Mesodermal cell (in vitro differentiated cells): ENCODE data around the gene LCN1.

Source experiments
- H3K27ac ChIP-seq: 2 replicates; pipeline ENCODE4 v1.7.0; 2013; ENCODE audit warnings: mild to moderate bottlenecking, low read depth, low read length, moderate library complexity; ENCODE audit not compliant: severe bottlenecking
- H3K36me3 ChIP-seq: 2 replicates; pipeline ENCODE4 v1.7.1; 2013; ENCODE audit warnings: mild to moderate bottlenecking, low read length, moderate library complexity; ENCODE audit not compliant: control insufficient read depth, insufficient read depth
- H3K4me1 ChIP-seq: one replicate; pipeline ENCODE4 v1.7.1; 2013; ENCODE audit warnings: mild to moderate bottlenecking, low read length; ENCODE audit not compliant: insufficient read depth, control insufficient read depth, poor library complexity, severe bottlenecking
- H3K4me3 ChIP-seq: 2 replicates; pipeline ENCODE4 v1.7.0; 2013; ENCODE audit warnings: low read length, control low read depth, mild to moderate bottlenecking; ENCODE audit not compliant: insufficient read depth, poor library complexity, severe bottlenecking; ENCODE audit errors: extremely low read depth
- H3K9me3 ChIP-seq: 2 replicates; pipeline ENCODE4 v1.7.1; 2013; ENCODE audit warnings: mild to moderate bottlenecking, low read length, moderate library complexity; ENCODE audit not compliant: control insufficient read depth
- WGBS, 2 experiments: methylation state at CpG; one replicate each; pipeline ENCODE4 v1.1.5; 2013; ENCODE audit warnings: missing lambda C conversion rate in 2 of 2; ENCODE audit not compliant: insufficient coverage in 2 of 2; 5-methylcytosine and 5-hydroxymethylcytosine counted together

LCN1 gene

GRCh38 chr9:135480940-135481310, 40.3 kb upstream of the LCN1 start:
- 44 to 48% methylated on average over 7 to 10 of the region's 11 CpGs for WGBS, 2 experiments
- peaks cover 31% of the 10 kb centered on the region for H3K36me3 ChIP-seq
- H3K4me3 ChIP-seq, result peak overlapping the region; percentile 75
- H3K4me1 ChIP-seq, result peaks cover 4% of the 10 kb centered on the region
- no peaks in the 10 kb centered on the region for H3K9me3 ChIP-seq
- no peak overlapping the region for H3K27ac ChIP-seq

GRCh38 chr9:135482015-135482754, 39.1 kb upstream of the LCN1 start:
- peaks cover 42% of the 10 kb centered on the region for H3K36me3 ChIP-seq
- no peaks in the 10 kb centered on the region for H3K9me3 ChIP-seq
- H3K27ac ChIP-seq, result no peak overlapping the region
- WGBS, 2 experiments, result 86 to 94% methylated on average over 2 to 4 of the region's 8 CpGs
- H3K4me3 ChIP-seq, result no peak overlapping the region
- peaks cover 4% of the 10 kb centered on the region for H3K4me1 ChIP-seq

GRCh38 chr9:135484460-135485277, 36.6 kb upstream of the LCN1 start:
- peaks cover 47% of the 10 kb centered on the region for H3K36me3 ChIP-seq
- peaks cover 6% of the 10 kb centered on the region for H3K4me1 ChIP-seq
- no peak overlapping the region for H3K27ac ChIP-seq
- WGBS, 2 experiments, result 97% methylated on average over 42 to 47 of the region's 47 CpGs
- H3K9me3 ChIP-seq, result no peaks in the 10 kb centered on the region
- no peak overlapping the region for H3K4me3 ChIP-seq

- Histone ChIP-seq H3K36me3 (peaks cover 47% of the 10 kb centered on the region), H3K4me1 (peaks cover 6% of the 10 kb centered on the region), H3K9me3 (no peaks in the 10 kb centered on the region), H3K27ac (no peak overlapping the region), H3K4me3 (no peak overlapping the region)
- WGBS, 2 experiments, result 92 to 96% methylated on average over 25 of the region's 25 CpGs
Measured at GRCh38 chr9:135485385-135485784, 35.9 kb upstream of the LCN1 start.

GRCh38 chr9:135485832-135486231, 35.4 kb upstream of the LCN1 start:
- WGBS, 2 experiments, result 92 to 95% methylated on average over 16 to 21 of the region's 21 CpGs
- H3K27ac ChIP-seq, result no peak overlapping the region
- peaks cover 47% of the 10 kb centered on the region for H3K36me3 ChIP-seq
- H3K9me3 ChIP-seq, result no peaks in the 10 kb centered on the region
- H3K4me1 ChIP-seq, result peaks cover 5% of the 10 kb centered on the region
- H3K4me3 ChIP-seq, result no peak overlapping the region

- H3K9me3 ChIP-seq, result no peaks in the 10 kb centered on the region
- H3K27ac ChIP-seq, result no peak overlapping the region
- peaks cover 7% of the 10 kb centered on the region for H3K4me1 ChIP-seq
- WGBS, 2 experiments, result 94 to 96% methylated on average over 32 to 33 of the region's 33 CpGs
- H3K36me3 ChIP-seq, result peaks cover 47% of the 10 kb centered on the region
- H3K4me3 ChIP-seq, result no peak overlapping the region
Measured at GRCh38 chr9:135486267-135487065, 34.8 kb upstream of the LCN1 start.

GRCh38 chr9:135487281-135488012, 33.8 kb upstream of the LCN1 start:
- H3K9me3 ChIP-seq, result no peaks in the 10 kb centered on the region
- WGBS, 2 experiments, result 95 to 98% methylated on average over 33 to 40 of the region's 40 CpGs
- no peak overlapping the region for H3K4me3 ChIP-seq
- peaks cover 47% of the 10 kb centered on the region for H3K36me3 ChIP-seq
- no peak overlapping the region for H3K27ac ChIP-seq
- H3K4me1 ChIP-seq, result peaks cover 8% of the 10 kb centered on the region

GRCh38 chr9:135488013-135488330, 33.3 kb upstream of the LCN1 start:
- Histone ChIP-seq H3K36me3 (peaks cover 45% of the 10 kb centered on the region), H3K9me3 (no peaks in the 10 kb centered on the region), H3K27ac (no peak overlapping the region), H3K4me1 (peaks cover 8% of the 10 kb centered on the region), H3K4me3 (no peak overlapping the region)
- 98 to 99% methylated on average over 6 to 12 of the region's 18 CpGs for WGBS, 2 experiments

- 95 to 97% methylated on average over 17 of the region's 17 CpGs for WGBS, 2 experiments
- peaks cover 8% of the 10 kb centered on the region for H3K4me1 ChIP-seq
- H3K9me3 ChIP-seq, result no peaks in the 10 kb centered on the region
- H3K36me3 ChIP-seq, result peaks cover 40% of the 10 kb centered on the region
- no peak overlapping the region for H3K27ac ChIP-seq
- no peak overlapping the region for H3K4me3 ChIP-seq
Measured at GRCh38 chr9:135488527-135488926, 32.7 kb upstream of the LCN1 start.

GRCh38 chr9:135489188-135489906, 31.9 kb upstream of the LCN1 start:
- H3K4me1 ChIP-seq, result peaks cover 8% of the 10 kb centered on the region
- H3K36me3 ChIP-seq, result peaks cover 32% of the 10 kb centered on the region
- 95% methylated on average over 18 of the region's 18 CpGs for WGBS, 2 experiments
- no peak overlapping the region for H3K4me3 ChIP-seq
- H3K27ac ChIP-seq, result no peak overlapping the region
- H3K9me3 ChIP-seq, result no peaks in the 10 kb centered on the region
